OCI-LY3 (cell line): ENCODE measurements around the gene TYROBP.
"Not testable (repeated sequence)": the region's sequence is repeated elsewhere in the genome, so short reads cannot be mapped to it uniquely, and the experiment has no call there.

Experiments used
- H2AFZ ChIP-seq: fragments of 200-600, 300-600 bp; shearing (Covaris generic); 2 replicates; pipeline ENCODE4 v1.6.0; 2014; ENCODE audit warnings: antibody characterized with exemption, low read depth, low read length
- H3K27ac ChIP-seq: fragments of 200-600, 300-600 bp; sonication (generic); 2 replicates; pipeline ENCODE4 v1.5.1; 2014; ENCODE audit warnings: mild to moderate bottlenecking, low read length, moderate library complexity, mixed read lengths
- H3K27me3 ChIP-seq: fragments of 200-600, 300-600 bp; sonication (generic); 2 replicates; pipeline ENCODE4 v1.6.1; 2014; ENCODE audit warnings: low read depth, low read length, mixed read lengths
- H3K36me3 ChIP-seq: fragments of 200-600, 300-600 bp; sonication (generic); replicated peaks from 2 replicates; pipeline ENCODE3; 2014; ENCODE audit warnings: low read depth, low read length, mixed read lengths
- H3K4me1 ChIP-seq: fragments of 300-600, 200-600 bp; sonication (generic); 2 replicates; pipeline ENCODE4 v1.6.1; 2014; ENCODE audit warnings: low read length, mixed read lengths
- H3K4me2 ChIP-seq: fragments of 200-600, 300-600 bp; sonication (generic); 2 replicates; pipeline ENCODE4 v1.6.1; 2014; ENCODE audit warnings: low read length, mixed read lengths
- H3K4me3 ChIP-seq: fragments of 300-600, 200-600 bp; sonication (generic); 2 replicates; pipeline ENCODE4 v1.5.1; 2014; ENCODE audit warnings: antibody characterized with exemption, mild to moderate bottlenecking, low read length, moderate library complexity
- H3K79me2 ChIP-seq: fragments of 300-600, 200-600 bp; shearing (Covaris generic); 2 replicates; pipeline ENCODE4 v1.6.1; 2014; ENCODE audit warnings: mild to moderate bottlenecking, low read length, mixed read lengths
- H3K9ac ChIP-seq: fragments of 300-600, 200-600 bp; shearing (Covaris generic); 2 replicates; pipeline ENCODE4 v1.6.0; 2014; ENCODE audit warnings: mild to moderate bottlenecking, low read length, moderate library complexity
- H3K9me3 ChIP-seq: fragments of 200-600, 300-600 bp; shearing (Covaris generic); 2 replicates; pipeline ENCODE4 v1.6.1; 2014; ENCODE audit warnings: low read length, mixed read lengths; ENCODE audit not compliant: insufficient read depth
- H4K20me1 ChIP-seq: fragments of 200-600, 300-600 bp; sonication (generic); 2 replicates; pipeline ENCODE4 v1.6.1; 2016; ENCODE audit warnings: low read length, mixed read lengths; ENCODE audit not compliant: insufficient read depth
- EZH2phosphoT487 ChIP-seq: fragments of 200-600 bp; shearing (Covaris generic); IDR thresholded peaks from 2 replicates; pipeline ENCODE4 v1.6.1; 2018; ENCODE audit warnings: antibody characterized with exemption, mixed run types, low read depth
- TF ChIP-seq, protein P1 (sequence below): fragments of 200-600, 300-600 bp; sonication (generic); IDR thresholded peaks from 2 replicates; pipeline ENCODE4 v1.5.1; 2014; ENCODE audit warnings: antibody characterized with exemption, low read length, low read depth

The TYROBP gene

DNA sequence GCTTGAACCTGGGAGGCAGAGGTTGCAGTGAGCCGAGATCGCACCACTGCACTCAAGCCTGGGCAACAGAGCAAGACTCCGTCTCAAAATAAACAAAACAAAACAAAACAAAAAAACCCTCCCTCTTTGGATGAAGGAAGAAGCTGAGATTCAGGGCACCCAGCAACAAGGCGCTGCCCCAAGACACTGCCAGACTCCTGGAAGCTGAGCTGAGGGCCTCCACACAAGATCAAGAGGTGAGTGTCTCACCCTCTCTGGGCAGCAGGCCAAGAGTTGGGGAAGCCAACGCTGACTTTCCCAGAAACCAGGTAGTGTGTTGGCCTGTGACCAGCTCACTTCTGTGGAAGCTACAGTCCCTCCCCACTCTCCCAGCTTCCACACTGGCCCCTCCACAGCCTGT, 3.7 kb upstream of the TYROBP start:
- H3K9me3 ChIP-seq = no peaks in the 10 kb centered on the region
- H3K4me1 ChIP-seq = peaks cover 35% of the 10 kb centered on the region
- H2AFZ ChIP-seq = no peak overlapping the region
- no peak overlapping the region for H3K4me2 ChIP-seq
- H3K36me3 ChIP-seq = no peaks in the 10 kb centered on the region
- H3K79me2 ChIP-seq = no peaks in the 10 kb centered on the region
- TF ChIP-seq EZH2phosphoT487 = no peak
- TF ChIP-seq, protein P1, sequence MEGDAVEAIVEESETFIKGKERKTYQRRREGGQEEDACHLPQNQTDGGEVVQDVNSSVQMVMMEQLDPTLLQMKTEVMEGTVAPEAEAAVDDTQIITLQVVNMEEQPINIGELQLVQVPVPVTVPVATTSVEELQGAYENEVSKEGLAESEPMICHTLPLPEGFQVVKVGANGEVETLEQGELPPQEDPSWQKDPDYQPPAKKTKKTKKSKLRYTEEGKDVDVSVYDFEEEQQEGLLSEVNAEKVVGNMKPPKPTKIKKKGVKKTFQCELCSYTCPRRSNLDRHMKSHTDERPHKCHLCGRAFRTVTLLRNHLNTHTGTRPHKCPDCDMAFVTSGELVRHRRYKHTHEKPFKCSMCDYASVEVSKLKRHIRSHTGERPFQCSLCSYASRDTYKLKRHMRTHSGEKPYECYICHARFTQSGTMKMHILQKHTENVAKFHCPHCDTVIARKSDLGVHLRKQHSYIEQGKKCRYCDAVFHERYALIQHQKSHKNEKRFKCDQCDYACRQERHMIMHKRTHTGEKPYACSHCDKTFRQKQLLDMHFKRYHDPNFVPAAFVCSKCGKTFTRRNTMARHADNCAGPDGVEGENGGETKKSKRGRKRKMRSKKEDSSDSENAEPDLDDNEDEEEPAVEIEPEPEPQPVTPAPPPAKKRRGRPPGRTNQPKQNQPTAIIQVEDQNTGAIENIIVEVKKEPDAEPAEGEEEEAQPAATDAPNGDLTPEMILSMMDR = no peak
- no peak overlapping the region for H3K27ac ChIP-seq
- no peak overlapping the region for H3K4me3 ChIP-seq
- H3K9ac ChIP-seq = no peak overlapping the region
- no peaks in the 10 kb centered on the region for H3K27me3 ChIP-seq
- H4K20me1 ChIP-seq = no peaks in the 10 kb centered on the region

DNA sequence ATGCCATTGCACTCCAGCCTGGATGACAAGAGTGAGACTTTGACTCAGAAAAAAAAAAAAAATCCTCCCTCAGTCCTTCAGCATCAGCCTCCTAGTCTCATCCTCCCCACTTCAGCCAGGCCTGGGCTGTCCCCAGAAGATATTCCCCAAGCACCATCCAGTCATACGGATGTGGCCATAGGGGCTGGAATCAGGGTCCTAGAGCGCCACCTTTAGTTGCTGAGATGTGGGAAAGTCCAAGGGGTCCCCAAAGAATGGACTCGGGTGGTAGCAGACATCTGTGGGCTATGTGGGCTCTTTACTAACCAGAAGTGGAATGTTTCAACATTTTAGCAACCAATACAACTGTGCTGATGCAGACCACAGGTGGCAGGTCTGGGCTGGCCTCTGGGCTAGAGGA, 3.1 kb upstream of the TYROBP start:
- H3K4me1 ChIP-seq = peaks cover 35% of the 10 kb centered on the region
- TF ChIP-seq, protein P1 = peak; percentile 50
- no peak for TF ChIP-seq EZH2phosphoT487
- H3K4me2 ChIP-seq = no peak overlapping the region
- H3K27ac ChIP-seq = no peak overlapping the region
- H3K36me3 ChIP-seq = no peaks in the 10 kb centered on the region
- H3K9me3 ChIP-seq = no peaks in the 10 kb centered on the region
- H3K9ac ChIP-seq = no peak overlapping the region
- H2AFZ ChIP-seq = no peak overlapping the region
- H3K4me3 ChIP-seq = no peak overlapping the region
- no peaks in the 10 kb centered on the region for H4K20me1 ChIP-seq
- no peaks in the 10 kb centered on the region for H3K27me3 ChIP-seq
- H3K79me2 ChIP-seq = no peaks in the 10 kb centered on the region

DNA sequence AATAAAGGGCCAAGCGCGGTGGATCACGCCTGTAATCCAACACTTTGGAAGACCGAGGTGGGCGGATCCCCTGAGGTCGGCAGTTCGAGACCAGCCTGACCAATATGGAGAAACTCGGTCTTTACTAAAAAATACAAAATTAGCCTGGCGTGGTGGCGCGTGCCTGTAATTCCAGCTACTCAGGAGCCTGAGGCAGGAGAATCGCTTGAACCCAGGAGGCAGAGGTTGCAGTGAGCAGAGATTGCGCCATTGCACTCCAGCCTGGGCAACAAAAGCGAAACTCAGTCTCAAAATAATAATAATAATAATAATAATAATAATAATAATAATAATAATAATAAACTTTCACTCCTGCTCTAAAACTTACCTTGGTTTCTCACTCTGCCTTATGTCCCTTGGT, 2.3 kb upstream of the TYROBP start:
- not testable (repeated sequence) for H3K9me3 ChIP-seq, H3K9ac ChIP-seq, H3K36me3 ChIP-seq, H3K4me2 ChIP-seq, H3K4me3 ChIP-seq, H4K20me1 ChIP-seq, H3K79me2 ChIP-seq, H3K27ac ChIP-seq, H2AFZ ChIP-seq, H3K27me3 ChIP-seq
- peaks cover 29% of the 10 kb centered on the region for H3K4me1 ChIP-seq

DNA sequence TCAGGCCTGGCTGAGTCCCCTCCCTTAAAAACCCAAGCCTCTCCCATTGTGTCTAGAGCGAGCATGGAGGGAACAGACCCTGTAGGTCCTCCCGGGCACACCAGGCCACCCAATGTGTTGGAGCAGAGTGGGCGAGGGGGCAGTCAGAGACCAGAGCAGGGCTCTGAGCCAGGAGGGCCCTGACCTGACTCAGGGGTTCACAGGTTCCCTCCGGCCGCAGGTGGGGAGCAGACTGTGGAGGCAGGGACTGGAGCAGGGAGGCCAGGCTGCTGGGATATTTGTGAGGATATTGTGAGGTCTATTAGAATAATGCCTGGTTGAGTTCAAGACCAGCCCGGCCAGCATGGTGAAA, 1.6 kb upstream of the TYROBP start:
- TF ChIP-seq, protein P1 = no peak
- no peak for TF ChIP-seq EZH2phosphoT487
- Histone ChIP-seq H3K36me3 (no peaks in the 10 kb centered on the region), H3K9ac (peak overlapping the region; percentile 64), H3K9me3 (no peaks in the 10 kb centered on the region), H3K27me3 (no peaks in the 10 kb centered on the region), H3K4me1 (peaks cover 34% of the 10 kb centered on the region), H3K79me2 (no peaks in the 10 kb centered on the region), H4K20me1 (no peaks in the 10 kb centered on the region), H3K4me2 (peak overlapping the region; percentile 85), H3K27ac (peak overlapping the region; percentile 74), H3K4me3 (peak overlapping the region; percentile 66), H2AFZ (peak overlapping the region; percentile 63)
